Gastrocnemius medialis (tissue), 4 donors: ENCODE data around the gene RHOJ. TPM values are rescaled to one million over a fixed set of nuclear protein-coding genes. Genes with fewer than 3 reads are reported as not detected.

ENCODE experiments used
- ATAC-seq, 2 donors: fragments of 150-250 bp; one replicate each; pipeline ENCODE4 v1.9.1; 2016
- DNase-seq, 2 donors: peaks; one replicate each; pipeline ENCODE4 v3.0.0-alpha.2; 2019
- H3K27ac ChIP-seq, 4 donors: fragments of 200-600 bp; sonication (generic); 1 replicate in 1 of 4; 2 replicates in 3 of 4; pipeline ENCODE4 v1.5.1; 2016 to 2018; ENCODE audit warnings: mild to moderate bottlenecking in 2 of 4, moderate library complexity in 1 of 4
- H3K27me3 ChIP-seq, 3 donors: fragments of 200-600 bp; sonication (generic) in 2 of 3; 1 replicate in 1 of 3; 2 replicates in 2 of 3; pipeline versions ENCODE4 v1.5.1 to v1.6.0; 2016 to 2019; ENCODE audit warnings: mild to moderate bottlenecking in 1 of 3, moderate library complexity in 1 of 3
- H3K36me3 ChIP-seq, 2 donors: fragments of 200-600 bp; sonication (generic) in 1 of 2; one replicate each; pipeline ENCODE4 v1.5.1; 2017 to 2018
- H3K4me1 ChIP-seq, 2 donors: fragments of 200-600 bp; sonication (generic) in 1 of 2; one replicate each; pipeline ENCODE4 v1.5.1; 2016 to 2017; ENCODE audit warnings: mild to moderate bottlenecking in 2 of 2
- H3K4me3 ChIP-seq, 4 donors: fragments of 200-600 bp; sonication (generic) in 3 of 4; 1 replicate in 1 of 4; 2 replicates in 3 of 4; pipeline ENCODE4 v1.5.1; 2016 to 2019; ENCODE audit warnings: mild to moderate bottlenecking in 2 of 4
- H3K9me3 ChIP-seq, 3 donors: fragments of 200-600 bp; sonication (generic) in 2 of 3; 1 replicate in 1 of 3; 2 replicates in 2 of 3; pipeline ENCODE4 v1.5.1; 2016 to 2019
- POLR2A ChIP-seq, 2 donors: fragments of 450-650 bp; IDR thresholded peaks; one replicate each; pipeline ENCODE4 v1.6.1; 2017; ENCODE audit warnings: antibody characterized with exemption in 2 of 2, mild to moderate bottlenecking in 2 of 2, moderate library complexity in 2 of 2
- in situ Hi-C, 4 donors: fragments of 200-750 bp; cut with MboI; loops; one replicate each; pipeline versions ENCODE4 v1.15.0 to v1.8.0; 2017; ENCODE audit warnings: low sequenced_read_pairs in 4 of 4
- intact Hi-C: fragments of 100-400 bp; cut with DNase I; formaldehyde crosslinking; loops from one replicate; pipeline ENCODE4 v1.15.1; 2023; ENCODE audit warnings: low total_unique reads
- total RNA-seq, 4 donors: library from RNA; depleted of rRNA; stranded (reverse); fragments of >200 nt; gene quantifications; one replicate each; pipeline versions ENCODE4 v1.1.0 to v1.2.3, GENCODE V29; 2016
- TF ChIP-seq, protein P1 (sequence below), 5 experiments: fragments of 450-650 bp in 3 of 5; fragments of 200-600 bp in 2 of 5; sonication (generic) in 2 of 5; IDR thresholded peaks in 4 of 5; conservative IDR thresholded peaks in 1 of 5; 1 replicate in 4 of 5; 2 replicates in 1 of 5; pipeline ENCODE4 v1.5.1; 2016 to 2019; ENCODE audit warnings: antibody characterized with exemption in 5 of 5, mild to moderate bottlenecking in 3 of 5, moderate library complexity in 3 of 5

The RHOJ gene
- total RNA-seq, 4 donors from 2014 or later = 2.8 to 4.9 (median 3.8) TPM

DNA sequence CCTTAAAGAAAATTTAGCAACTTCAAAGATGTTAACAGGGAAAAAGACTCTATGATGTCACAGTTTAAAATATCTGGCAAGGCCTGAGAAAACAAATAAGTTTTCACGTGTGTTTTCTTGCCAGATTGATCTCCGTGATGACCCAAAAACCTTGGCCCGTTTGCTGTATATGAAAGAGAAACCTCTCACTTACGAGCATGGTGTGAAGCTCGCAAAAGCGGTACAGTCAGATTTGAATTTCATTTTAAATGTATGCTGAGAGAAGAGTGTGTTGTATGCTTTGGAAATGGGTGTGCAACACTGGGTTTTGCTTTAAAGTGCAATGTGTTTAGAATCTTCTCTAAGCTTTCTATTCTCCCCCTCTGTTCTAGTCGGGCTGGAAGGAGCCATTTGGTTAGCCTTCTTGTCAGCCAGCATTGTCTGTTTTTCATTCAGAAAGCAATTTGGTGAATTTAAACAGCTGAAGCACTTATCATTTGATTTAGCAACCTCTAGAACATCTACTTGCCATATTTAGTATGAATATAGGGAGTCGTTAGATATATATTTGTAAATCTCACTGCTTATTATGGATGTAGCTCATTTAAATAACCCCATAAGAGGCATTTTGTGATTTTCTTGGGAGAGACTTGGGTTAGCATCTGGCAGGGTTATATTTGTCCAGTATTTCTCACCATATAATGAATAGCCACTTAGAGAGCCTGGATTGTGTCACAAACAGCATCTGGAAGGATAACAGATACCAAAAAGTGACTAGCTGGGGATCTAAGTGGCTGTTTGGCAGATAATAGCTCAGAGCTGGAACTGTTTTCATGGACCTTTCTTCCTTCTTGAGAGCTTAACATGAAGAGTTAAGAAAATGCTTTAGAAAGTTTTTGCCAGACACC, 79.0 kb downstream of the RHOJ start:
- no peaks in the 10 kb centered on the region for H3K4me1 ChIP-seq
- H3K4me3 ChIP-seq = no peak overlapping the region
- in situ Hi-C loops (loop anchor here in 1 of 4 donors (25.0 kb wide), 1 partner anchor 1096 kb away; no protein-coding TSS in a partner anchor), intact Hi-C loops (no loop called here)
- H3K27me3 ChIP-seq = no peaks in the 10 kb centered on the region
- H3K27ac ChIP-seq = no peak overlapping the region
- no peaks in the 10 kb centered on the region for H3K9me3 ChIP-seq
- no peaks in the 10 kb centered on the region for H3K36me3 ChIP-seq
- ATAC-seq (no peak), DNase-seq (no peak)
- TF ChIP-seq, protein P1, sequence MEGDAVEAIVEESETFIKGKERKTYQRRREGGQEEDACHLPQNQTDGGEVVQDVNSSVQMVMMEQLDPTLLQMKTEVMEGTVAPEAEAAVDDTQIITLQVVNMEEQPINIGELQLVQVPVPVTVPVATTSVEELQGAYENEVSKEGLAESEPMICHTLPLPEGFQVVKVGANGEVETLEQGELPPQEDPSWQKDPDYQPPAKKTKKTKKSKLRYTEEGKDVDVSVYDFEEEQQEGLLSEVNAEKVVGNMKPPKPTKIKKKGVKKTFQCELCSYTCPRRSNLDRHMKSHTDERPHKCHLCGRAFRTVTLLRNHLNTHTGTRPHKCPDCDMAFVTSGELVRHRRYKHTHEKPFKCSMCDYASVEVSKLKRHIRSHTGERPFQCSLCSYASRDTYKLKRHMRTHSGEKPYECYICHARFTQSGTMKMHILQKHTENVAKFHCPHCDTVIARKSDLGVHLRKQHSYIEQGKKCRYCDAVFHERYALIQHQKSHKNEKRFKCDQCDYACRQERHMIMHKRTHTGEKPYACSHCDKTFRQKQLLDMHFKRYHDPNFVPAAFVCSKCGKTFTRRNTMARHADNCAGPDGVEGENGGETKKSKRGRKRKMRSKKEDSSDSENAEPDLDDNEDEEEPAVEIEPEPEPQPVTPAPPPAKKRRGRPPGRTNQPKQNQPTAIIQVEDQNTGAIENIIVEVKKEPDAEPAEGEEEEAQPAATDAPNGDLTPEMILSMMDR (IDR thresholded peaks at IDR 0.05 in 4 of 5, conservative IDR thresholded peaks at IDR 0.05 in 1 of 5) = no peak
- no peak for TF ChIP-seq POLR2A (IDR thresholded peaks at IDR 0.05)

GRCh38 chr14:63283884-63284248, 79.6 kb downstream of the RHOJ start:
- H3K4me1 ChIP-seq = no peaks in the 10 kb centered on the region
- no peak for ATAC-seq
- no peak for TF ChIP-seq POLR2A (IDR thresholded peaks at IDR 0.05)
- TF ChIP-seq, protein P1 (IDR thresholded peaks at IDR 0.05 in 4 of 5, conservative IDR thresholded peaks at IDR 0.05 in 1 of 5) = no peak
- H3K27me3 ChIP-seq = no peaks in the 10 kb centered on the region
- intact Hi-C loops = no loop called here
- no peaks in the 10 kb centered on the region for H3K9me3 ChIP-seq
- H3K4me3 ChIP-seq = no peak overlapping the region
- no peak overlapping the region for H3K27ac ChIP-seq
- in situ Hi-C loops = loop anchor here in 1 of 4 donors (25.0 kb wide), 1 partner anchor 1097 kb away; no protein-coding TSS in a partner anchor
- DNase-seq = no peak
- H3K36me3 ChIP-seq = no peaks in the 10 kb centered on the region

DNA sequence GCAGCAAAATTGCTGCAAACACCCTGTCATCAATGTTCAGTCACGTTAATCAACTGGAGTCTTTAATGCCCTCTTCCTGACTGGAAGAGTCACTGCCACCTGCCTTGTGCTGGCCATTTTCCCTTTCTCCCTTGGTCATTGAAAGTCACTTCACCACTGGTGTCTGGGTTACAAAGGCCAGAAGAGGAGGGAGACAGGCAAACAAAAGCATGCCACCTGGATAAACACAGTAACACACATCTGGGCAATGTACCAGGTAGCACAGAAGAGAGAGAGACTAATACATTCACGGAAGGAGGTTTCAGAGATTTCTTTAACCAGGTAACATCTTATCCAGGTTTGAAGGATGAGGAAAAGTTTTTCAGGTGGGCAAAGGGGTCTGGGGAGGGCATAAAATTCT, 81.8 kb downstream of the RHOJ start:
- Histone ChIP-seq H3K27me3 (no peaks in the 10 kb centered on the region), H3K4me3 (no peak overlapping the region), H3K27ac (no peak overlapping the region), H3K9me3 (no peaks in the 10 kb centered on the region), H3K36me3 (no peaks in the 10 kb centered on the region), H3K4me1 (no peaks in the 10 kb centered on the region)
- in situ Hi-C loops = loop anchor here in 1 of 4 donors (25.0 kb wide), 1 partner anchor 1099 kb away; no protein-coding TSS in a partner anchor
- ATAC-seq = no peak
- intact Hi-C loops = no loop called here
- TF ChIP-seq POLR2A (IDR thresholded peaks at IDR 0.05) = no peak
- TF ChIP-seq, protein P1 (IDR thresholded peaks at IDR 0.05 in 4 of 5, conservative IDR thresholded peaks at IDR 0.05 in 1 of 5) = no peak
- DNase-seq = no peak

DNA sequence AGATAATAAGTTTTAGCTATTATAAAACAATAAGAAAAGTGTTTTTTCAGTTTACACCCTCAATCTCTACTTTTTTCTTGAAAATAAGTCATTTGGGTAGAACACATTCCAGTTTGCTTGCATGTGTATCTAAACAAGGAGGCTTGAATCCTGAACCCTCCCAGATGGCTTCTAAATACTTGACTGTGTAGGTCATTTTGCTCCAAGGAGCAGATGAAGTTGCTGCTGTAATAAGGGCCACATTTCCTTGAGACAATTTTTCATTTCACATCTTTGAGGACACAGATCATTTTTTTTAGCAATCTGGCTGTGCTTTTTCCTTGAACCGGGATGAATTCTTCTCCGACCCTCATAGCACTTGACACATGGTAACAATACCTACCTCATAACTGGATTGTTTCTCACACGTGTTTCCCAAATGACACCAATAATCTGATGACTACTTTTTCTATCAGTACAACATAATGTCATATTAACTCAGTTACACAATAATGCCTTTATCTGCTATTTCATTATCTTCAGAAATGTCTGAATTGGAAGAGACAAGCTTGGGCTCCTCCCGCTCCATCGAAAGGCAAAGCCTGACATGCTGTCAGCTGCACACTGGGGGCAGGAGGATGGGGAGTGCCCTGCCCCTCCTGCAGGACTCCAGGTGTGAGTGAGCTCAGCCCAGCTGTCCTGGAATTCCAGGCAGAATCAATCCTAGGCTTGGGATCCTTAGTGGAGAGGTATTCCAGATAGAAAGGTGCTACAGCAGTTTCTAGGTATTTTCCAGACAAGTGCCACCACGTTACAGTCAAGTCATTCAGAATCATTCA, 83.6 kb downstream of the RHOJ start:
- H3K4me1 ChIP-seq = no peaks in the 10 kb centered on the region
- ATAC-seq (no peak), DNase-seq (no peak)
- H3K9me3 ChIP-seq = no peaks in the 10 kb centered on the region
- no peak overlapping the region for H3K27ac ChIP-seq
- intact Hi-C loops (no loop called here), in situ Hi-C loops (loop anchor here in 1 of 4 donors (25.0 kb wide), 1 partner anchor 1101 kb away; no protein-coding TSS in a partner anchor)
- TF ChIP-seq, protein P1 (IDR thresholded peaks at IDR 0.05 in 4 of 5, conservative IDR thresholded peaks at IDR 0.05 in 1 of 5) = no peak
- H3K27me3 ChIP-seq = no peaks in the 10 kb centered on the region
- no peaks in the 10 kb centered on the region for H3K36me3 ChIP-seq
- H3K4me3 ChIP-seq = no peak overlapping the region
